ENCODE measurements around the gene CPOX. TPM values are rescaled to one million over a fixed set of nuclear protein-coding genes. Genes with fewer than 3 reads are reported as not detected.
A peak's percentile ranks its signal among the peaks of the same experiment; 100 is the strongest.
"Not testable (repeated sequence)": the region's sequence is repeated elsewhere in the genome, so short reads cannot be mapped to it uniquely, and the experiment has no call there.

CPOX gene
- total RNA-seq (10 to 100 TPM; 19.5 to 21.8 TPM), polyA plus RNA-seq (ENCODE audit: insufficient read length in 2 of 2) (10 to 100 TPM; 24.0 to 26.7 TPM)
- long read RNA-seq, donor 1, partial matches to known transcripts = 5 of 8 reads
- long read RNA-seq, donor 1, other reads (novel, unspliced or antisense) = 0 of 8 reads
- long read RNA-seq, donor 2, partial matches to known transcripts = 0 of 3 reads
- long read RNA-seq, donor 2, other reads (novel, unspliced or antisense) = 0 of 3 reads
- long read RNA-seq, donor 3, partial matches to known transcripts = 0 of 2 reads
- long read RNA-seq, donor 3, other reads (novel, unspliced or antisense) = 0 of 2 reads
- long read RNA-seq, donor 4, transcript CPOX-201 (7 exons, 2,821 nt) = major isoform, 5 of 7 reads
- long read RNA-seq, donor 4, partial matches to known transcripts = 0 of 7 reads
- long read RNA-seq, donor 4, other reads (novel, unspliced or antisense) = 0 of 7 reads

GRCh38 chr3:98593046-98593936 is at the start of gene CPOX:
Gene CPOX (minus strand): TSS chr3:98593611. CDS start chr3:98593504, 107 bp downstream.
- DNase-seq (ENCODE audit: low read depth in 4 of 6, low spot score in 6 of 6) = peak; percentile 61 to 95 (median 74)
- Histone ChIP-seq H3K27me3 (ENCODE audit: control insufficient read depth, insufficient read depth, low read length) (no peaks in the 10 kb centered on the region), H3K4me1 (ENCODE audit: control insufficient read depth, insufficient read depth, low read length) (peaks cover 8% of the 10 kb centered on the region), H3K36me3 (ENCODE audit: control insufficient read depth, insufficient read depth, low read length) (peaks cover 10% of the 10 kb centered on the region), H3K4me3 (ENCODE audit: low read depth, low read length) (peak within 1 kb of the TSS; percentile 71), H3K9me3 (ENCODE audit: control insufficient read depth, insufficient read depth, low read length) (no peaks in the 10 kb centered on the region), H3K27ac (ENCODE audit: low read depth, low read length) (peak within 1 kb of the TSS; percentile 80)
- 0% methylated on average over 84 of the region's 84 CpGs for whole genome bisulfite sequencing (ENCODE audit: insufficient coverage)

GRCh38 chr3:98642769-98643168 is 49.4 kb upstream of the CPOX start:
- not testable (repeated sequence) for H3K27me3 ChIP-seq (ENCODE audit: control insufficient read depth, insufficient read depth, low read length); H3K4me1 ChIP-seq (ENCODE audit: control insufficient read depth, insufficient read depth, low read length); H3K27ac ChIP-seq (ENCODE audit: low read depth, low read length); DNase-seq (ENCODE audit: low read depth in 4 of 6, low spot score in 6 of 6); H3K4me3 ChIP-seq (ENCODE audit: low read depth, low read length); H3K36me3 ChIP-seq (ENCODE audit: control insufficient read depth, insufficient read depth, low read length); H3K9me3 ChIP-seq (ENCODE audit: control insufficient read depth, insufficient read depth, low read length)
- WGBS (ENCODE audit: insufficient coverage) = no CpG with 5 or more reads among the region's 9 CpGs

- 86% methylated on average over 1 of the region's 2 CpGs for WGBS (ENCODE audit: insufficient coverage)
- H3K27ac ChIP-seq (ENCODE audit: low read depth, low read length) = not testable (repeated sequence)
Observed at GRCh38 chr3:98641756-98642155, 48.3 kb upstream of the CPOX start.

GRCh38 chr3:98638515-98638914 is 45.1 kb upstream of the CPOX start:
- not testable (repeated sequence) for DNase-seq (ENCODE audit: low read depth in 4 of 6, low spot score in 6 of 6); H3K27ac ChIP-seq (ENCODE audit: low read depth, low read length); H3K4me3 ChIP-seq (ENCODE audit: low read depth, low read length); H3K36me3 ChIP-seq (ENCODE audit: control insufficient read depth, insufficient read depth, low read length); H3K27me3 ChIP-seq (ENCODE audit: control insufficient read depth, insufficient read depth, low read length); H3K4me1 ChIP-seq (ENCODE audit: control insufficient read depth, insufficient read depth, low read length); H3K9me3 ChIP-seq (ENCODE audit: control insufficient read depth, insufficient read depth, low read length)
- no CpG with 5 or more reads among the region's 2 CpGs for WGBS (ENCODE audit: insufficient coverage)

More at GRCh38 chr3:98641756-98642155, 48.3 kb upstream of the CPOX start:
- H3K4me3 ChIP-seq (ENCODE audit: low read depth, low read length); H3K36me3 ChIP-seq (ENCODE audit: control insufficient read depth, insufficient read depth, low read length); H3K4me1 ChIP-seq (ENCODE audit: control insufficient read depth, insufficient read depth, low read length); DNase-seq (ENCODE audit: low read depth in 4 of 6, low spot score in 6 of 6); H3K27me3 ChIP-seq (ENCODE audit: control insufficient read depth, insufficient read depth, low read length); H3K9me3 ChIP-seq (ENCODE audit: control insufficient read depth, insufficient read depth, low read length): not testable (repeated sequence)

GRCh38 chr3:98630416-98630815 is 37.0 kb upstream of the CPOX start:
- Histone ChIP-seq H3K36me3 (ENCODE audit: control insufficient read depth, insufficient read depth, low read length) (no peaks in the 10 kb centered on the region), H3K27me3 (ENCODE audit: control insufficient read depth, insufficient read depth, low read length) (no peaks in the 10 kb centered on the region), H3K4me3 (ENCODE audit: low read depth, low read length) (no peak overlapping the region), H3K9me3 (ENCODE audit: control insufficient read depth, insufficient read depth, low read length) (no peaks in the 10 kb centered on the region), H3K27ac (ENCODE audit: low read depth, low read length) (no peak overlapping the region), H3K4me1 (ENCODE audit: control insufficient read depth, insufficient read depth, low read length) (no peaks in the 10 kb centered on the region)
- WGBS (ENCODE audit: insufficient coverage) = 93% methylated on average over 3 of the region's 3 CpGs
- no peak for DNase-seq (ENCODE audit: low read depth in 4 of 6, low spot score in 6 of 6)

- Histone ChIP-seq H3K27ac (ENCODE audit: low read depth, low read length) (no peak overlapping the region), H3K9me3 (ENCODE audit: control insufficient read depth, insufficient read depth, low read length) (no peaks in the 10 kb centered on the region), H3K4me3 (ENCODE audit: low read depth, low read length) (no peak overlapping the region), H3K4me1 (ENCODE audit: control insufficient read depth, insufficient read depth, low read length) (no peaks in the 10 kb centered on the region), H3K27me3 (ENCODE audit: control insufficient read depth, insufficient read depth, low read length) (no peaks in the 10 kb centered on the region), H3K36me3 (ENCODE audit: control insufficient read depth, insufficient read depth, low read length) (no peaks in the 10 kb centered on the region)
- DNase-seq (ENCODE audit: low read depth in 4 of 6, low spot score in 6 of 6) = no peak
Observed at GRCh38 chr3:98628317-98628716, 34.9 kb upstream of the CPOX start.

- H3K9me3 ChIP-seq (ENCODE audit: control insufficient read depth, insufficient read depth, low read length) = no peaks in the 10 kb centered on the region
- no peak overlapping the region for H3K4me3 ChIP-seq (ENCODE audit: low read depth, low read length)
- H3K4me1 ChIP-seq (ENCODE audit: control insufficient read depth, insufficient read depth, low read length) = no peaks in the 10 kb centered on the region
- WGBS (ENCODE audit: insufficient coverage) = no CpG with 5 or more reads among the region's 4 CpGs
- H3K27me3 ChIP-seq (ENCODE audit: control insufficient read depth, insufficient read depth, low read length) = no peaks in the 10 kb centered on the region
- H3K27ac ChIP-seq (ENCODE audit: low read depth, low read length) = no peak overlapping the region
- H3K36me3 ChIP-seq (ENCODE audit: control insufficient read depth, insufficient read depth, low read length) = no peaks in the 10 kb centered on the region
- DNase-seq (ENCODE audit: low read depth in 4 of 6, low spot score in 6 of 6) = no peak
Observed at GRCh38 chr3:98626151-98626550, 32.7 kb upstream of the CPOX start.

GRCh38 chr3:98623572-98624280 is 30.3 kb upstream of the CPOX start:
- Histone ChIP-seq H3K36me3 (ENCODE audit: control insufficient read depth, insufficient read depth, low read length) (no peaks in the 10 kb centered on the region), H3K27ac (ENCODE audit: low read depth, low read length) (no peak overlapping the region), H3K9me3 (ENCODE audit: control insufficient read depth, insufficient read depth, low read length) (no peaks in the 10 kb centered on the region), H3K4me1 (ENCODE audit: control insufficient read depth, insufficient read depth, low read length) (no peaks in the 10 kb centered on the region), H3K4me3 (ENCODE audit: low read depth, low read length) (no peak overlapping the region), H3K27me3 (ENCODE audit: control insufficient read depth, insufficient read depth, low read length) (no peaks in the 10 kb centered on the region)
- no peak for DNase-seq (ENCODE audit: low read depth in 4 of 6, low spot score in 6 of 6)
- WGBS (ENCODE audit: insufficient coverage) = 75% methylated on average over 2 of the region's 3 CpGs

GRCh38 chr3:98617841-98618240 is 24.4 kb upstream of the CPOX start:
- Histone ChIP-seq H3K4me3 (ENCODE audit: low read depth, low read length) (no peak overlapping the region), H3K27ac (ENCODE audit: low read depth, low read length) (peak overlapping the region; percentile 76)

More at GRCh38 chr3:98617841-98618240, 24.4 kb upstream of the CPOX start:
- no peaks in the 10 kb centered on the region for H3K27me3 ChIP-seq (ENCODE audit: control insufficient read depth, insufficient read depth, low read length)
- peak in 1 of 6 donors; percentile 17 for DNase-seq (ENCODE audit: low read depth in 4 of 6, low spot score in 6 of 6)
- H3K4me1 ChIP-seq (ENCODE audit: control insufficient read depth, insufficient read depth, low read length) = no peaks in the 10 kb centered on the region
- H3K9me3 ChIP-seq (ENCODE audit: control insufficient read depth, insufficient read depth, low read length) = no peaks in the 10 kb centered on the region
- 80% methylated on average over 1 of the region's 2 CpGs for WGBS (ENCODE audit: insufficient coverage)
- H3K36me3 ChIP-seq (ENCODE audit: control insufficient read depth, insufficient read depth, low read length) = no peaks in the 10 kb centered on the region

All from spinal cord (tissue), 10 donors.